GM19455 (cell line): ENCODE data around the gene STK31.
"Not testable (repeated sequence)": the region's sequence is repeated elsewhere in the genome, so short reads cannot be mapped to it uniquely, and the experiment has no call there.

Source experiments
- ATAC-seq: cut with Tn5 transposase; IDR thresholded peaks from one replicate; pipeline ENCODE4 v1.9.1; 2021; ENCODE audit not compliant: unreplicated experiment

Gene STK31

GRCh38 chr7:23710000-23710399 lies at the start of gene STK31:
STK31 (plus strand) TSS chr7:23710219; CDS start chr7:23710286, 67 bp downstream.
- no peak for ATAC-seq

- ATAC-seq, result no peak
Observed at GRCh38 chr7:23661385-23661784, 48.6 kb upstream of the STK31 start.

GRCh38 chr7:23662124-23662983 lies 47.7 kb upstream of the STK31 start:
- no peak for ATAC-seq

GRCh38 chr7:23662984-23663313 lies 47.1 kb upstream of the STK31 start:
- ATAC-seq, result no peak

GRCh38 chr7:23664122-23664521 lies 45.9 kb upstream of the STK31 start:
- no peak for ATAC-seq

- no peak for ATAC-seq
Observed at GRCh38 chr7:23672033-23672432, 38.0 kb upstream of the STK31 start.

- peak; percentile 98 for ATAC-seq
Observed at GRCh38 chr7:23679898-23680413, 30.1 kb upstream of the STK31 start, which contains the start of gene FAM221A. FAM221A (plus strand) TSS chr7:23680199; CDS start chr7:23680219, 20 bp downstream.

GRCh38 chr7:23680414-23681405 lies 29.3 kb upstream of the STK31 start:
- ATAC-seq, result peak; percentile 44

- not testable (repeated sequence) for ATAC-seq
Observed at GRCh38 chr7:23684041-23684440, 26.0 kb upstream of the STK31 start.

- ATAC-seq, result no peak
Observed at GRCh38 chr7:23685731-23686130, 24.3 kb upstream of the STK31 start.

GRCh38 chr7:23687011-23687410 lies 23.0 kb upstream of the STK31 start:
- no peak for ATAC-seq

- no peak for ATAC-seq
Observed at GRCh38 chr7:23689165-23689564, 20.9 kb upstream of the STK31 start.

GRCh38 chr7:23691320-23691719 lies 18.7 kb upstream of the STK31 start:
- ATAC-seq, result no peak

GRCh38 chr7:23693224-23693623 lies 16.8 kb upstream of the STK31 start:
- no peak for ATAC-seq

GRCh38 chr7:23696916-23697441 lies 13.0 kb upstream of the STK31 start:
- no peak for ATAC-seq

- ATAC-seq, result no peak
Observed at GRCh38 chr7:23698822-23699221, 11.2 kb upstream of the STK31 start.

GRCh38 chr7:23700046-23700445 lies 10.0 kb upstream of the STK31 start:
- no peak for ATAC-seq

GRCh38 chr7:23709081-23709750 lies 803 bp upstream of the STK31 start:
- ATAC-seq, result no peak

GRCh38 chr7:23712368-23713284 lies 2.6 kb downstream of the STK31 start:
- no peak for ATAC-seq
